AG09309 (cell line): Measurements from ENCODE around the gene CCL22.

Experiments
- DNase-seq: peaks from one replicate; pipeline ENCODE4 v3.0.0-alpha.2; 2010; ENCODE audit warnings: low read depth
- H3K4me3 ChIP-seq: 2 replicates; pipeline ENCODE4 v1.5.1; 2011; ENCODE audit warnings: mild to moderate bottlenecking, low read depth, low read length, moderate library complexity; ENCODE audit not compliant: control insufficient read depth
- TF ChIP-seq, protein P1 (sequence below): IDR thresholded peaks from 2 replicates; pipeline ENCODE4 v1.5.1; 2011; ENCODE audit warnings: mild to moderate bottlenecking, low read depth, low read length, inconsistent platforms; ENCODE audit not compliant: insufficient read depth, control insufficient read depth; ENCODE audit errors: missing control alignments

CCL22 gene

GRCh38 chr16:57364143-57364542 lies 5.6 kb downstream of the CCL22 start:
- no peak for DNase-seq
- TF ChIP-seq, protein P1, sequence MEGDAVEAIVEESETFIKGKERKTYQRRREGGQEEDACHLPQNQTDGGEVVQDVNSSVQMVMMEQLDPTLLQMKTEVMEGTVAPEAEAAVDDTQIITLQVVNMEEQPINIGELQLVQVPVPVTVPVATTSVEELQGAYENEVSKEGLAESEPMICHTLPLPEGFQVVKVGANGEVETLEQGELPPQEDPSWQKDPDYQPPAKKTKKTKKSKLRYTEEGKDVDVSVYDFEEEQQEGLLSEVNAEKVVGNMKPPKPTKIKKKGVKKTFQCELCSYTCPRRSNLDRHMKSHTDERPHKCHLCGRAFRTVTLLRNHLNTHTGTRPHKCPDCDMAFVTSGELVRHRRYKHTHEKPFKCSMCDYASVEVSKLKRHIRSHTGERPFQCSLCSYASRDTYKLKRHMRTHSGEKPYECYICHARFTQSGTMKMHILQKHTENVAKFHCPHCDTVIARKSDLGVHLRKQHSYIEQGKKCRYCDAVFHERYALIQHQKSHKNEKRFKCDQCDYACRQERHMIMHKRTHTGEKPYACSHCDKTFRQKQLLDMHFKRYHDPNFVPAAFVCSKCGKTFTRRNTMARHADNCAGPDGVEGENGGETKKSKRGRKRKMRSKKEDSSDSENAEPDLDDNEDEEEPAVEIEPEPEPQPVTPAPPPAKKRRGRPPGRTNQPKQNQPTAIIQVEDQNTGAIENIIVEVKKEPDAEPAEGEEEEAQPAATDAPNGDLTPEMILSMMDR = no peak
- no peak overlapping the region for H3K4me3 ChIP-seq

DNA sequence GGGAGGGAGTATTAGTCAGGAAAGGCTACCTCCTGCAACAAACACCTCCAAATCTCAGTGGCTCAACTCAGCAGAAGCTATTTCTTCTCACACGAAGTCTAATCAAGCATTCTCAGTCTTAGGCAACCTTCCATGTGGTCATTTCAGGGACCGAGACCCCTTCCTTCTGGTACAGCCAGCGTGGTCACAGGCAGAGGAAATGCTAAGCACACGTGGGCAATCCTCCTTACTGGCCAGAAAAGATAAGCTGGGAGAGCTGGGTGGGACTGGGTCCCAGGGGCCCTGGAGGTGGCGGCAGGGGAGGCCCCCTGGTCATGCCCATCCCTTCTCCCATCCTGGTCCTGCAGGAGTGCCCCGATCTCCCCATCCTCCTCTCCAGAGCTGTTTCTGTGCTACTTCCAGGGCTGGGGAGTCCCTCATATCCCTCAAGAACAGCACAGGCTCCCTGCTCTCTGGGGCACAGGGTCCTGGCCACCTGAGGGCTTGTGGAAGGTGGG lies 8.0 kb downstream of the CCL22 start:
- no peak for DNase-seq
- TF ChIP-seq, protein P1 = no peak

DNA sequence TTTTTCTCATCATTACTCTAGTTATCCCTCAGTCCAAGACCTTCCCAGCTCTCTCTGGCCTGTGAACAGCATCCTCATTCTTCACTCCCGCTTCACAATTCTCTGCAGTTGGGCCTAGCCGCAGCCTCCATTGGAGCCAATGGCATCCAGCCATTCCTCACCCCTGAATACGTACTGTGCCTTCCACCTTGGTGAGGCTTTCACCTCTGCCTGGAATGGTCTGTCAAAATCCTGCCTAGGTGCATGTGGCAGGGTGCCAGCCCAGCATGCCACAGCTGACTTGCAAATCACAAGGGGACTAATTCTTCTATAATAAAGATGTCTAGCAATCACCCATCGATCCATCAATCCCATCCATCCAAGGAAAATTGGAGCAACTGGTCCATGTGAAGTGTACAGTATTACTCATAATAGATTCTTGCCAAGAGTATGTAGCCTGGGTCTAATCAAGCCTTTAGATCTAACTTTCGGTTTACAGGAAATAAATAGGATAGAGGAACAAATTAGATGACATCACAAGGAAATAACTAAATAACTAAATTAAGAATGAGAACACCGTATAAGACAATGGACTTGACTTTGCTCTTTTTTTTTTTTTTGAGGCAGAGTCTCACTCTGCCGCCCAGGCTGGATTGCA lies 8.7 kb downstream of the CCL22 start:
- no peak overlapping the region for H3K4me3 ChIP-seq
- TF ChIP-seq, protein P1 = no peak
- DNase-seq = no peak

More for the DNA sequence above, 8.0 kb downstream of the CCL22 start:
- H3K4me3 ChIP-seq = no peak overlapping the region

DNA sequence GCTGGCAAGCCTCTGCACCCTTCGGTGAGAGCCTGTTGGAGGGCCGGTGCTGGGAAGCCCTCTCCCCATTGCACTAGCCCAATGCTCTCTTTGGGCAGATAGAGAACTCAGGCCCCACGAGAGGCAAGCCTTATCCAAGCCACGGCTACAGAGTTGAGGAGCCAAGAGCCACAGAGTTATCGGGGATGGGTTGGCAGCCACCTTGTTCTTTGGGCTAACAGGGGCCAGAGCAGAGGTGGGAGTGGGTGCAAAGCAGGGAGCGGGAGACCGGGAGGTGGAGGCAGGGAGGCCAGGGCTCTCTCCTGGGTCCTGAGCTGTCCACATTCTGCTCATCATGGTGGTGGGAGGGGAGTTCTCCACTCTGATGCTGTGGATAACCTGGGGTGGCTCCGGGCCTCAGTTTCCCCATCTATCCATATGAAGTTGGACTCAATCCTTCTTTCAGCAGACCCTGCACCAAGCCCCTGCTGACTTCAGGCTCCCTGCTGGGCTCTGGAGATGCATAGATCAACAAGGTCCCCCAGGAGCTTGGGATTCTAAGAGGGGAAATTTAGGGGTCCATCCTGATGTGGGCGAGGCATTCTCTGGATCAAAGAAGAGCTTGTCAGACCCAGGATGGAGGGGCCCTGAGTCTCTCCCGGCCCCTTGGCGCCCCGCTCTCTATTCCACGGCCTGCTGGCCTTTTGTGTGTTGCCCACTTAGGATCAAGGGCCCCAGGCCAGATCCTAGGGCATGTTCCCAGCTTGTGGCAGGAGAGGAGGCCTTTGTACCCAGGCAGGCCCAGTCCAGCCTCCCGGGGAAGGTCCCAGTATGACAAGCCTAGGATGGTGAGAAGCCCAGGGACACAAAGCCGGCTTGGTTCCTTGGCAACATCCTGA lies 13.2 kb downstream of the CCL22 start:
- DNase-seq = no peak
- TF ChIP-seq, protein P1 = no peak
- no peak overlapping the region for H3K4me3 ChIP-seq

DNA sequence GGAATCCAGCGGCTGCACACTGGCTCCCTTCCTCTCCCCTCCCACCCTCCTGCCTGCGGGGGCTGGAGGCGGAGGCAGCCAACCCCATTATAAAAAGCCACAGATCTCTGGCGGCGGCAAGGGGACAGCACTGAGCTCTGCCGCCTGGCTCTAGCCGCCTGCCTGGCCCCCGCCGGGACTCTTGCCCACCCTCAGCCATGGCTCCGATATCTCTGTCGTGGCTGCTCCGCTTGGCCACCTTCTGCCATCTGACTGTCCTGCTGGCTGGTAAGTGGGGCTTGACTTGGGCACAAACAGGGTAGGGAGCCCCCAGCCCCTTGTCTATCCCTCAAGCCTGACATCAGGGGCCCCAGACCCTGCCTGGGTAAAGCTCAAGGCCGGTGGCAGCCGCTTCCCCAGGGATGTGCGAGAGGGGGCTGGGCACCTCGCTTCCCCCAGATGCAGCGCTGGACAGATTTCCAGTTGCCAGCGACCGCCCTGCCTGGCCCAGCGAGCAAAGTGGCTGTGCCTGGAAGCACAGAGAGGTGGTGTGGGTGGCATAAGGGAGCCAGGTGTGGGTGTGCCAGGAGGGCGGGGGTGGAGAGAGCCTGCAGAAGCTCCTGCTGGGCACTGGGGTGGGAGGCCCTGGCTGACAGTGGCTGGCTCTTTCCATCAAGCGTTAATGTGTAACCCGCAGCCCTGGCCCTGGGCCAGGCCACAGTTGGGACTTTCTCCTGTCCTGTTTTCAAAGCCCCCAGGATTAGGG lies 14.0 kb downstream of the CCL22 start, which contains the start of gene CX3CL1:
CX3CL1 (plus strand) TSS at position 119 of the 745 bp plus-strand sequence; CDS start at position 198, 79 bp downstream.
- TF ChIP-seq, protein P1 = no peak
- DNase-seq = no peak
- H3K4me3 ChIP-seq = no peak within 1 kb of the TSS
